HG02840 (cell line): ENCODE data around the gene DEPDC5.

Experiments
- ATAC-seq: cut with Tn5 transposase; IDR thresholded peaks from one replicate; pipeline ENCODE4 v1.9.1; 2021; ENCODE audit warnings: mild to moderate bottlenecking, moderate library complexity, moderate number of reproducible peaks; ENCODE audit not compliant: unreplicated experiment, low FRiP score

DEPDC5 gene

GRCh38 chr22:31844941-31845340 is 91.1 kb downstream of the DEPDC5 start:
- ATAC-seq: no peak

- no peak for ATAC-seq
Observed at GRCh38 chr22:31846161-31847115, 92.6 kb downstream of the DEPDC5 start.

- no peak for ATAC-seq
Observed at GRCh38 chr22:31848411-31848810, 94.6 kb downstream of the DEPDC5 start.

- no peak for ATAC-seq
Observed at GRCh38 chr22:31850135-31850534, 96.3 kb downstream of the DEPDC5 start.

GRCh38 chr22:31852691-31853421 is 99.0 kb downstream of the DEPDC5 start:
- no peak for ATAC-seq

GRCh38 chr22:31853736-31854495 is 100.1 kb downstream of the DEPDC5 start:
- ATAC-seq: no peak

GRCh38 chr22:31857247-31857646 is 103.4 kb downstream of the DEPDC5 start:
- no peak for ATAC-seq

GRCh38 chr22:31861226-31861840 is 107.5 kb downstream of the DEPDC5 start:
- ATAC-seq: no peak

- ATAC-seq: no peak
Observed at GRCh38 chr22:31866918-31867317, 113.1 kb downstream of the DEPDC5 start.

- no peak for ATAC-seq
Observed at GRCh38 chr22:31867386-31868153, 113.8 kb downstream of the DEPDC5 start.

- ATAC-seq: no peak
Observed at GRCh38 chr22:31869739-31870138, 115.9 kb downstream of the DEPDC5 start.

- no peak for ATAC-seq
Observed at GRCh38 chr22:31870890-31871289, 117.1 kb downstream of the DEPDC5 start.

GRCh38 chr22:31871480-31871879 is 117.7 kb downstream of the DEPDC5 start:
- ATAC-seq: no peak

GRCh38 chr22:31872209-31872608 is 118.4 kb downstream of the DEPDC5 start:
- no peak for ATAC-seq

- ATAC-seq: no peak
Observed at GRCh38 chr22:31874821-31875220, 121.0 kb downstream of the DEPDC5 start.

- ATAC-seq: no peak
Observed at GRCh38 chr22:31876156-31876920, 122.5 kb downstream of the DEPDC5 start.

- ATAC-seq: no peak
Observed at GRCh38 chr22:31879585-31879984, 125.8 kb downstream of the DEPDC5 start.

GRCh38 chr22:31881200-31881599 is 127.4 kb downstream of the DEPDC5 start:
- ATAC-seq: no peak

GRCh38 chr22:31881865-31882264 is 128.0 kb downstream of the DEPDC5 start:
- ATAC-seq: no peak
